Rectal smooth muscle tissue (tissue), 1 donor: ENCODE results near the gene ZNF277.

Experiments
- H3K27ac ChIP-seq: one replicate; pipeline ENCODE4 v1.7.0; 2013; ENCODE audit warnings: low read depth, low read length, inconsistent platforms
- H3K27me3 ChIP-seq: one replicate; pipeline ENCODE4 v1.7.0; 2013; ENCODE audit warnings: low read length; ENCODE audit not compliant: control insufficient read depth, insufficient read depth
- H3K36me3 ChIP-seq: one replicate; pipeline ENCODE4 v1.7.0; 2013; ENCODE audit warnings: low read length; ENCODE audit not compliant: control insufficient read depth, insufficient read depth
- H3K4me1 ChIP-seq: one replicate; pipeline ENCODE4 v1.7.0; 2013; ENCODE audit warnings: low read length; ENCODE audit not compliant: control insufficient read depth, insufficient read depth
- H3K4me3 ChIP-seq: one replicate; pipeline ENCODE4 v1.7.0; 2013; ENCODE audit warnings: low read length
- H3K9ac ChIP-seq: one replicate; pipeline ENCODE4 v1.7.0; 2013; ENCODE audit warnings: low read length

Gene ZNF277

GRCh38 chr7:112189691-112190090, 16.8 kb upstream of the ZNF277 start:
- Histone ChIP-seq H3K9ac (no peak overlapping the region), H3K27me3 (no peaks in the 10 kb centered on the region), H3K4me3 (no peak overlapping the region), H3K36me3 (no peaks in the 10 kb centered on the region), H3K27ac (no peak overlapping the region), H3K4me1 (peaks cover 6% of the 10 kb centered on the region)

DNA sequence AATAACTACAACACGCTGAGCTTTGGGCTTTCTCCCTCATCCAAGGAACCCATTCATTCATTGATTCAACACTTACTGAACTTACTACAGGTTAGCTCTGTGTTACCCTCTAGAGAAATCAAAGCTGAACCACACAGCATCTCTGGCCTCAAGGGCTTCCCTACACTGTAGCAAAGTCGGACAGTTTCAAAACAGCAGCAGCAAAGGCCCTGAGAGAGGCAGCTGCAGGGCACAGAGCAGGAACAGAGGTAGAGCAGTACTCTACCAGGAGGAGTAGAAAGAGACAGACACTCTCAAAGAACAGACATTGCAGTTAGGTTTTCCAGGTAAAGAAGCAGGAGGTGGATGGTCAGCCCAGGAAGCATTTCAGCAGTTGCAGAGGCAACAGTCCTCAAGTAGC, 16.4 kb upstream of the ZNF277 start:
- H3K4me1 ChIP-seq = peaks cover 6% of the 10 kb centered on the region
- H3K27me3 ChIP-seq = no peaks in the 10 kb centered on the region
- H3K36me3 ChIP-seq = no peaks in the 10 kb centered on the region
- no peak overlapping the region for H3K27ac ChIP-seq
- no peak overlapping the region for H3K9ac ChIP-seq
- no peak overlapping the region for H3K4me3 ChIP-seq

- Histone ChIP-seq H3K4me1 (peaks cover 6% of the 10 kb centered on the region), H3K27me3 (no peaks in the 10 kb centered on the region), H3K9ac (no peak overlapping the region), H3K4me3 (no peak overlapping the region), H3K36me3 (no peaks in the 10 kb centered on the region), H3K27ac (no peak overlapping the region)
These were observed 14.0 kb upstream of the ZNF277 start for GRCh38 chr7:112192236-112193154.

DNA sequence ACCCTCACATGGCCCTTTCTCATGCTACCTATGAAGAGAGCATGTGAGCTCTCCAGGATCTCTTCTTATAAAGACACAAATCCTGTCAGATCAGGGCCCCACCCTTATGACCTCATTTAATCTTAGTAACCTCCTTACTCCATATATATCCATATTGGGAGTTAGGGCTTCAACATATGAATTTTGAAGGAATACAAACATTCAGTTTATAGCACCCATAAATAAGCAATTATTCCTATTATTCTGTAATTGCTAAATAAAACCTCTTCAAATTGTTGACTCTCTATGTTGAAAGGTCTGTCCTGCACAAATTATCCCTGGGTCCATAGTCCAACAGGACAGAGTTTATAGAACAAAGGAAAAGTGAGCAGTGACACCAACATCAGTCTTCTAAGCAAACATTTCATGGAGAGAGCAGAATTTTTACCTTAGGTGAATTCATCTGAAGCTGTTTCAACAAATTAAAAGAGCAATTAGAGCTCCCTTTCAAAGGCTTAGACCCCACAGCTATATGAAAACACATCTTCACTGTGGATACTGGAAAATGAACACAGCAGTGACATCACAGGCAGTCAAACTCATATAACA, 12.5 kb upstream of the ZNF277 start:
- Histone ChIP-seq H3K4me3 (no peak overlapping the region), H3K9ac (no peak overlapping the region), H3K36me3 (no peaks in the 10 kb centered on the region), H3K27me3 (no peaks in the 10 kb centered on the region), H3K4me1 (peaks cover 6% of the 10 kb centered on the region), H3K27ac (no peak overlapping the region)

DNA sequence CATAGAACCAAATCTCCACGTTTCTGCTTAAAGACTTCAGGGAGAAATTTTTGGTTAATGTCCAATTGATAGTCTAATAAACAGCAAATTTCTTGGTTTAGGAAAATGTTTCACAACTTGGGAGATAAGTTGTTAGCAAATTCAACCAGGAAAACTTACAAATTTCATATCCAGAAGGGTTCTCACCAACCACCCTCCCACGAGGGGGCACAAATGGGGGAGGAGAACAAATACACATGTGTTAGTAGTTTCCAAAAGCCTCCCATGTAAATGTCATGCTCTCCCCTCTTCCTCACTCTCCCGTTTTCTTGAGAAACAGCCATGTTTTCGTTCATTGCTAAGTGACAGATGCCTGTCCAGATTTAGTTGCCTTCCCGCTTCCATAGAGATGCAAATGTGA, 10.8 kb upstream of the ZNF277 start:
- H3K9ac ChIP-seq = no peak overlapping the region
- peaks cover 6% of the 10 kb centered on the region for H3K4me1 ChIP-seq
- H3K27ac ChIP-seq = no peak overlapping the region

DNA sequence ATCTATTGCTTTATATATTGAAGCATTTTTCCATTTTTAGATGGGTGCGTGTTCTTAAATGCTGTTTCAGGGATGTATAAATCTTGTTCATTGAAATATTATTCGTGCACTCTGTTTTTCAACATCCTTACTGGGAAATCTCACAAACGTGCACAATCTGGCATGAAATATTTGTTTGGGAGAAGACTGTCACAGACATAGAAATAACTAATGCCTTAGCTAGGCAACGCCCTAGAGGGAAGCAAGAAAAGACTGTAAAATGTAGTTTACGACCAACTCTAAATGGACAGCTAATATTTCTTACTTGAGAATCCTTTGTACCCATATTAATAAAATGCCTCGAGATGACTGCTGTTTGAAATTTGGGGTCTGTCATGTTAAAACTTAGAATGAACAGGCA, 9.2 kb upstream of the ZNF277 start:
- Histone ChIP-seq H3K27me3 (no peaks in the 10 kb centered on the region), H3K4me1 (peaks cover 5% of the 10 kb centered on the region), H3K9ac (no peak overlapping the region), H3K36me3 (no peaks in the 10 kb centered on the region), H3K4me3 (no peak overlapping the region), H3K27ac (no peak overlapping the region)

More for the DNA sequence above, 10.8 kb upstream of the ZNF277 start:
- no peak overlapping the region for H3K4me3 ChIP-seq
- no peaks in the 10 kb centered on the region for H3K36me3 ChIP-seq
- H3K27me3 ChIP-seq = no peaks in the 10 kb centered on the region

GRCh38 chr7:112199035-112199655, 7.3 kb upstream of the ZNF277 start:
- no peaks in the 10 kb centered on the region for H3K4me1 ChIP-seq
- no peaks in the 10 kb centered on the region for H3K27me3 ChIP-seq
- no peak overlapping the region for H3K9ac ChIP-seq
- H3K36me3 ChIP-seq = no peaks in the 10 kb centered on the region
- H3K4me3 ChIP-seq = no peak overlapping the region
- H3K27ac ChIP-seq = no peak overlapping the region

GRCh38 chr7:112199672-112200071, 6.8 kb upstream of the ZNF277 start:
- H3K4me1 ChIP-seq = no peaks in the 10 kb centered on the region
- H3K36me3 ChIP-seq = no peaks in the 10 kb centered on the region
- no peak overlapping the region for H3K27ac ChIP-seq
- no peak overlapping the region for H3K4me3 ChIP-seq
- H3K9ac ChIP-seq = no peak overlapping the region
- H3K27me3 ChIP-seq = no peaks in the 10 kb centered on the region

DNA sequence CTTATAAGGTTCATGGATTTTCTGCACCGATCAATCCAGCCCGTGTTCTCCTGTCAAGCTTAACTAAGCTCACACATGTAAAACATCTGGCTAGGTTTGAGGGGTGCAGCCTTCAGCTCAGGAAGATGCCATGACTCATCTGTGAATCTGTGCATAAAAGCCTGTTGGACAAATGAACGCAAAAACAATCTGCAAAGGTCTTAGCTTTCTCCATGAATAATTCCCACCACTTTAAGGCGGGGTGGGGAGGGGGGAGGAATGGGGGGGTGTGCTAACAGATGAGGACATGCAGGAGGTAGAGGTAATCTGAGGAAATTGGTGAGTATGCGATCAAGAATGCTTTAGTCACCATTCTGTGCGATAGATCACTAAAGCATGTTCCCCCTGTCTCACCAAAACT, 5.1 kb upstream of the ZNF277 start:
- no peaks in the 10 kb centered on the region for H3K27me3 ChIP-seq
- H3K36me3 ChIP-seq = no peaks in the 10 kb centered on the region
- no peak overlapping the region for H3K4me3 ChIP-seq
- no peak overlapping the region for H3K27ac ChIP-seq
- no peak overlapping the region for H3K9ac ChIP-seq
- no peaks in the 10 kb centered on the region for H3K4me1 ChIP-seq

DNA sequence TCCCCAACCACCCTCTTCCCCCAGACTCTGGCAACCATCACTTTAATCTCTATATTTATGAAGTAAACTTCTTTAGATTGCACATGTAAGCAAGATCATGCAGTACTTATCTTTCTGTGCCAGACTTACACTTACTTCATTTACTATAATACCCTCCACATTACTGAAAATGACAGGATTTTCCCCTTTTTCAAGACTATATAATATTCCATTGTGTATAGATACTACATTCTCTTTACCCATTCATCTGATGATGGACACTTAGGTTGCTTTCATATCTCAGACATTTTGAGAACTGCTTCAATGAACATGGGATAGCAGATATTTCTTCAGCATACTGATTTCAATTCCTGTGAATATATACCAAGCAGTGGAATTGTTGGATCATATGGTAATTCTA, 4.7 kb upstream of the ZNF277 start:
- H3K27me3 ChIP-seq = no peaks in the 10 kb centered on the region
- H3K4me3 ChIP-seq = no peak overlapping the region
- no peak overlapping the region for H3K9ac ChIP-seq
- no peaks in the 10 kb centered on the region for H3K4me1 ChIP-seq
- no peaks in the 10 kb centered on the region for H3K36me3 ChIP-seq
- H3K27ac ChIP-seq = no peak overlapping the region

- Histone ChIP-seq H3K9ac (no peak overlapping the region), H3K4me1 (no peaks in the 10 kb centered on the region), H3K4me3 (no peak overlapping the region), H3K27ac (no peak overlapping the region), H3K36me3 (no peaks in the 10 kb centered on the region), H3K27me3 (no peaks in the 10 kb centered on the region)
These were observed 3.7 kb upstream of the ZNF277 start for GRCh38 chr7:112202816-112203215.

- no peaks in the 10 kb centered on the region for H3K27me3 ChIP-seq
- H3K36me3 ChIP-seq = no peaks in the 10 kb centered on the region
- H3K4me3 ChIP-seq = no peak overlapping the region
- no peak overlapping the region for H3K27ac ChIP-seq
- no peak overlapping the region for H3K9ac ChIP-seq
- H3K4me1 ChIP-seq = no peaks in the 10 kb centered on the region
These were observed 3.1 kb upstream of the ZNF277 start for GRCh38 chr7:112203365-112203739.
